CD8-positive, alpha-beta memory T cell (primary cell): Measurements from ENCODE around the gene TLE2. TPM values are rescaled to one million over a fixed set of nuclear protein-coding genes. Genes with fewer than 3 reads are reported as not detected.

Source experiments
- CTCF ChIA-PET: fragments of 350-600 bp; sonication (Branson Sonifier 250); formaldehyde crosslinking; loops from one replicate; lab custom pipeline; 2021; ENCODE audit warnings: antibody characterized with exemption; lab: Charles Lee
- POLR2A ChIA-PET: fragments of 350-600 bp; sonication (Branson Sonifier 250); formaldehyde crosslinking; loops from one replicate; lab custom pipeline; 2021; ENCODE audit warnings: antibody characterized with exemption; lab: Charles Lee
- DNase-seq, 5 donors: peaks; one replicate each; pipeline versions ENCODE4 v3.0.0 to v3.0.0-alpha.2; 2020 to 2022; ENCODE audit warnings: mixed read lengths in 1 of 5
- H3K27ac ChIP-seq: one replicate; pipeline ENCODE4 v1.7.0; 2013; ENCODE audit warnings: low read depth, mild to moderate bottlenecking, low read length, moderate library complexity
- H3K27me3 ChIP-seq: 2 replicates; pipeline ENCODE4 v1.7.0; 2013; ENCODE audit warnings: low read length, mild to moderate bottlenecking; ENCODE audit not compliant: insufficient read depth, poor library complexity, severe bottlenecking
- H3K36me3 ChIP-seq: 2 replicates; pipeline ENCODE4 v1.7.0; 2013; ENCODE audit warnings: mild to moderate bottlenecking, low read length, moderate library complexity; ENCODE audit not compliant: insufficient read depth
- H3K4me1 ChIP-seq: 2 replicates; pipeline ENCODE4 v1.7.0; 2013; ENCODE audit warnings: mild to moderate bottlenecking, low read length, moderate library complexity; ENCODE audit not compliant: insufficient read depth
- H3K4me3 ChIP-seq: 2 replicates; pipeline ENCODE4 v1.7.0; 2013; ENCODE audit warnings: mild to moderate bottlenecking, low read length
- H3K9me3 ChIP-seq: 2 replicates; pipeline ENCODE4 v1.7.0; 2013; ENCODE audit warnings: mild to moderate bottlenecking, low read length
- H3K27ac Mint-ChIP-seq, 8 donors: one replicate each; pipeline ENCODE4 v1.8.0; 2020 to 2021; ENCODE audit warnings: mixed read lengths in 8 of 8, mild to moderate bottlenecking in 6 of 8, inconsistent platforms in 3 of 8, moderate library complexity in 3 of 8
- H3K27me3 Mint-ChIP-seq, 2 donors: one replicate each; pipeline ENCODE4 v1.8.0; 2020 to 2021; ENCODE audit warnings: mixed read lengths in 2 of 2, mild to moderate bottlenecking in 1 of 2, moderate library complexity in 1 of 2
- H3K36me3 Mint-ChIP-seq, 3 donors: one replicate each; pipeline ENCODE4 v1.8.0; 2020 to 2021; ENCODE audit warnings: mixed read lengths in 3 of 3, inconsistent platforms in 1 of 3, mild to moderate bottlenecking in 1 of 3
- H3K4me1 Mint-ChIP-seq, 3 donors: one replicate each; pipeline ENCODE4 v1.8.0; 2020 to 2021; ENCODE audit warnings: mixed read lengths in 3 of 3, inconsistent platforms in 1 of 3, mild to moderate bottlenecking in 1 of 3
- H3K4me3 Mint-ChIP-seq, 7 donors: one replicate each; pipeline ENCODE4 v1.8.0; 2020 to 2021; ENCODE audit warnings: mixed read lengths in 7 of 7, mild to moderate bottlenecking in 6 of 7, moderate library complexity in 4 of 7, inconsistent platforms in 2 of 7
- H3K9me3 Mint-ChIP-seq, 5 donors: one replicate each; pipeline ENCODE4 v1.8.0; 2020 to 2022; ENCODE audit warnings: mixed read lengths in 5 of 5, mild to moderate bottlenecking in 3 of 5, moderate library complexity in 2 of 5, inconsistent platforms in 1 of 5
- polyA plus RNA-seq: library from polyadenylated mRNA; unstranded; fragments of 300-500 nt; fragmentation: Illumina TruSeq; gene quantifications from one replicate; pipeline ENCODE4 v1.2.3, GENCODE V29; 2021
- total RNA-seq, 2 experiments: library from RNA; stranded (reverse); gene quantifications; one replicate each; pipeline ENCODE4 v1.2.3, GENCODE V29; 2021

Gene TLE2
- total and polyA plus RNA-seq, 3 experiments from 2014 or later, result 3.8 to 5.3 (median 5.0) TPM

DNA sequence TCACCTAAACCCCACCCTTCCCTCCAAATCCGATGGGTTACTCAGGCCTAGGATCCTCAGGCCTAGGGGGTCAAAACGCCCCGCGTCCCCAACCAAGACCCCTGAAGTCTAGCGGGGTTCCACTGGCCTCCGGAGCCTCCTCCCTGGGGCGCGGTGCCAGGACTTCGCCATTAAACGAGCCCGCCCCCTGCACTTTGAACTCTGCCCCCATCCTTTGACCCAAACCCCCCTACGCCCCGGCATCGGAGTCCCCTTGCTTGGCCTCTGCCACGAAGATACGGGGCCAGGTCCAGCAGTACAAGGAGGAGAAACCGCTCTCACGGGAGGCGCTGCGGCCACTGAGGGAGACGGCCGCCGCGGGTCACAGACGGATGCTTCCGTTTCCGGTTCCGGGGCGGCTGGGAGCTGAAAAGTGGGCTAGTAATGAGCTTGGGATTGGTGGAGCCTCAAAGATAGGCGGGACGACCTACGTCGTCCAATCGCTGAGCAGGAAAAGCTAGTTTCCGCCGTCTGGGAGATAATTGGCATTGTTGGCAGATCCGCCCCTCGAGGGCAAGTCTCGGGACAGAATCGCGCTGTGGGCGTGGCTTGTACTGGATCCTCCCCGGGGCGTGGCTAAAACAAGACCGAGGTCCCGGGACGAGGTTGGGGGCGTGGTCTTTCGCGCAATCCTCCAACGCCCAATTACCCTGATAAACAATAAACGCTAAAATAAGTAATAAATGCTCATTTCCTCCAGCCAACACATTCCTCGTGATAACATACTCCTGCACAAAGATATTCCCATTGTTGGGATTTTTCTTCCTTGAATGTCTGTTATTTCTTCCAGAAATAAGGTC is 78.6 kb downstream of the TLE2 start:
- Mint-ChIP-seq H3K4me3 (peak overlapping the region; percentile 91 to 99 (median 97)), H3K9me3 (no peaks in the 10 kb centered on the region), H3K36me3 (peaks cover 0 to 10% (median 2%) of the 10 kb centered on the region in 3 donors), H3K4me1 (peaks cover 30 to 39% (median 31%) of the 10 kb centered on the region in 3 donors), H3K27ac (peak overlapping the region; percentile 88 to 100 (median 99)), H3K27me3 (peaks cover 0 to 3% of the 10 kb centered on the region in 2 donors)
- H3K36me3 ChIP-seq, result no peaks in the 10 kb centered on the region
- H3K27ac ChIP-seq, result peak overlapping the region; percentile 92
- POLR2A ChIA-PET, result interaction anchor here (0.7 to 2.3 kb wide), 10 partner anchors 9 to 236 kb away, joined by 3 to 16 read pairs (median 6); partner anchors contain the start of genes GNA11, NCLN, TLE5 and ZNF57
- CTCF ChIA-PET, result interaction anchor here (0.7 to 5.1 kb wide), 31 partner anchors 12 to 535 kb away, joined by 3 to 74 read pairs (median 4); partner anchors contain the start of genes SGTA, TLE5 and TLE6
- peaks cover 12% of the 10 kb centered on the region for H3K4me1 ChIP-seq
- peak overlapping the region; percentile 83 for H3K4me3 ChIP-seq
- no peaks in the 10 kb centered on the region for H3K9me3 ChIP-seq
- H3K27me3 ChIP-seq, result no peaks in the 10 kb centered on the region
- DNase-seq, result peak; percentile 100

DNA sequence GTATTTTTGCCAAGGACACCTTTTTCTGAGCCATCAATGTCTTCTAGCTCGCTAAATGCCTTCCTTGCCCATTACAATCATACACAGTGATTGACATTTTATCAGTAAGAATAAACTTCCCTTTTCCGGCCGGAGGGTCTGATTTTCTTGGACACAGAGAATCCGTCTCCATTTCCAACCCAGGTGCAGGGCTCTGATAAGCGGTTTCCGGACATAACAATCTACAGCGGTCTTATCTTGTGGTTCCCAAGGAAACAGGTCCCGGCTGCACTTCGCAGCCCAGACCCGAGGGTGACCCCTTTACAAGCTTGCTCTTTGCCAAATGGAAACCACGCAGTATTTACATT is 79.2 kb downstream of the TLE2 start:
- peak in 1 of 5 donors; percentile 9 for DNase-seq
- H3K4me1 ChIP-seq, result peaks cover 12% of the 10 kb centered on the region
- peak overlapping the region; percentile 92 for H3K27ac ChIP-seq
- H3K4me3 Mint-ChIP-seq, result peak overlapping the region; percentile 91 to 99 (median 97)
- H3K4me3 ChIP-seq, result peak overlapping the region; percentile 83
- no peaks in the 10 kb centered on the region for H3K9me3 ChIP-seq
- H3K9me3 Mint-ChIP-seq, result no peaks in the 10 kb centered on the region
- peaks cover 0 to 12% (median 2%) of the 10 kb centered on the region in 3 donors for H3K36me3 Mint-ChIP-seq
- peaks cover 32 to 45% (median 33%) of the 10 kb centered on the region in 3 donors for H3K4me1 Mint-ChIP-seq
- ChIA-PET POLR2A (interaction anchor here (0.8 to 2.3 kb wide), 10 partner anchors 49 to 236 kb away, joined by 3 to 16 read pairs (median 6); partner anchors contain the start of genes GNA11, NCLN, TLE5 and ZNF57), CTCF (interaction anchor here (0.7 to 5.1 kb wide), 23 partner anchors 11 to 535 kb away, joined by 3 to 74 read pairs (median 4); partner anchors contain the start of genes SGTA, TLE5 and TLE6)
- peak overlapping the region; percentile 88 to 100 (median 99) for H3K27ac Mint-ChIP-seq
- H3K36me3 ChIP-seq, result no peaks in the 10 kb centered on the region
- peaks cover 0 to 4% of the 10 kb centered on the region in 2 donors for H3K27me3 Mint-ChIP-seq
- H3K27me3 ChIP-seq, result no peaks in the 10 kb centered on the region

Other genes with a start within 250 kb of the TLE2 start
- gene SGTA, start 246.0 kb downstream of the TLE2 start, total RNA-seq, result 10 to 100 TPM; 87.8 to 93.9 TPM
- 39.7 TPM for gene SGTA, start 246.0 kb downstream of the TLE2 start, polyA plus RNA-seq
- gene THOP1, start 243.8 kb downstream of the TLE2 start, total RNA-seq, result 100 to 1,000 TPM; 169 to 178 TPM
- gene THOP1, start 243.8 kb downstream of the TLE2 start, polyA plus RNA-seq, result 40.2 TPM
- gene ZNF554, start 209.4 kb downstream of the TLE2 start, total RNA-seq, result 1 to 10 TPM; 2.1 to 2.3 TPM
- gene ZNF554, start 209.4 kb downstream of the TLE2 start, polyA plus RNA-seq, result 5.7 TPM
- 1 to 10 TPM; 2.5 to 3.0 TPM for gene ZNF555, start 187.8 kb downstream of the TLE2 start, total RNA-seq
- 4.5 TPM for gene ZNF555, start 187.8 kb downstream of the TLE2 start, polyA plus RNA-seq
- not detected for gene ZNF556, start 161.9 kb downstream of the TLE2 start, total RNA-seq
- gene ZNF556, start 161.9 kb downstream of the TLE2 start, polyA plus RNA-seq, result not detected
- gene ZNF57, start 128.4 kb downstream of the TLE2 start, total RNA-seq, result 1 to 10 TPM; 4.4 TPM
- 3.2 TPM for gene ZNF57, start 128.4 kb downstream of the TLE2 start, polyA plus RNA-seq
- gene ZNF77, start 84.3 kb downstream of the TLE2 start, total RNA-seq, result 1 to 10 TPM; 3.8 to 4.1 TPM
- gene ZNF77, start 84.3 kb downstream of the TLE2 start, polyA plus RNA-seq, result 3.1 TPM
- gene TLE6, start 51.7 kb downstream of the TLE2 start, total RNA-seq, result 1 to 10 TPM; 1.1 to 1.3 TPM
- not detected for gene TLE6, start 51.7 kb downstream of the TLE2 start, polyA plus RNA-seq
- gene TLE5, start 33.2 kb upstream of the TLE2 start, total RNA-seq, result 100 to 1,000 TPM; 335 to 352 TPM
- 753 TPM for gene TLE5, start 33.2 kb upstream of the TLE2 start, polyA plus RNA-seq
- 1 to 10 TPM; 5.8 TPM for gene GNA11, start 65.1 kb upstream of the TLE2 start, total RNA-seq
- gene GNA11, start 65.1 kb upstream of the TLE2 start, polyA plus RNA-seq, result 0.10 TPM
- 1 to 10 TPM; 2.6 to 3.9 TPM for gene GNA15, start 106.8 kb upstream of the TLE2 start, total RNA-seq
- 0.59 TPM for gene GNA15, start 106.8 kb upstream of the TLE2 start, polyA plus RNA-seq
- gene S1PR4, start 149.5 kb upstream of the TLE2 start, total RNA-seq, result 10 to 100 TPM; 64.3 to 68.9 TPM
- 494 TPM for gene S1PR4, start 149.5 kb upstream of the TLE2 start, polyA plus RNA-seq
- 10 to 100 TPM; 94.7 to 96.0 TPM for gene NCLN, start 156.7 kb upstream of the TLE2 start, total RNA-seq
- gene NCLN, start 156.7 kb upstream of the TLE2 start, polyA plus RNA-seq, result 47.4 TPM
- gene CELF5, start 195.4 kb upstream of the TLE2 start, total RNA-seq, result under 1 TPM; 0.11 to 0.24 TPM
- not detected for gene CELF5, start 195.4 kb upstream of the TLE2 start, polyA plus RNA-seq